ENCODE results near the gene CIDEB. TPM values are rescaled to one million over a fixed set of nuclear protein-coding genes. Genes with fewer than 3 reads are reported as not detected.

CIDEB gene
- total and polyA plus RNA-seq, 10 of the 15 experiments (the other 5 are each of a cell fraction or from before 2014, with no cell fraction given): 0.34 to 6.3 (median 3.2) TPM

GRCh38 chr14:24299255-24300191 is 8.3 kb downstream of the CIDEB start, which contains the start of the genes DHRS1 and NOP9 (continued):
- TF ChIP-seq NFXL1 (IDR thresholded peaks at IDR 0.05; ENCODE audit: borderline replicate concordance) (no peak), WRNIP1 (IDR thresholded peaks at IDR 0.05; ENCODE audit: borderline replicate concordance, low read depth, low read length) (no peak), SRF (IDR thresholded peaks at IDR 0.05; ENCODE audit: low read depth in 2 of 2, low read length in 2 of 2) (peak; percentile 25 to 90; a peak in 3 of 4 replicates), CHD2 (IDR thresholded peaks at IDR 0.05; ENCODE audit: borderline replicate concordance, low read depth, low read length) (peak; percentile 60; the same call in 1 of the 2 replicates), E2F4 (IDR thresholded peaks at IDR 0.05; ENCODE audit: low read depth, low read length) (no peak), JUND (IDR thresholded peaks at IDR 0.05; ENCODE audit: low read depth, low read length) (no peak), CEBPZ (IDR thresholded peaks at IDR 0.05; ENCODE audit: low read depth, low read length) (no peak), BCL3 (IDR thresholded peaks at IDR 0.05; ENCODE audit: borderline replicate concordance, insufficient read depth, low read depth, low read length, poor library complexity, severe bottlenecking) (no peak), TCF12 (IDR thresholded peaks at IDR 0.05; ENCODE audit: low read depth, low read length) (0 out of 2 replicates have a peak, but pooled peaks have one; percentile 34)
- TF ChIP-seq, protein P1, sequence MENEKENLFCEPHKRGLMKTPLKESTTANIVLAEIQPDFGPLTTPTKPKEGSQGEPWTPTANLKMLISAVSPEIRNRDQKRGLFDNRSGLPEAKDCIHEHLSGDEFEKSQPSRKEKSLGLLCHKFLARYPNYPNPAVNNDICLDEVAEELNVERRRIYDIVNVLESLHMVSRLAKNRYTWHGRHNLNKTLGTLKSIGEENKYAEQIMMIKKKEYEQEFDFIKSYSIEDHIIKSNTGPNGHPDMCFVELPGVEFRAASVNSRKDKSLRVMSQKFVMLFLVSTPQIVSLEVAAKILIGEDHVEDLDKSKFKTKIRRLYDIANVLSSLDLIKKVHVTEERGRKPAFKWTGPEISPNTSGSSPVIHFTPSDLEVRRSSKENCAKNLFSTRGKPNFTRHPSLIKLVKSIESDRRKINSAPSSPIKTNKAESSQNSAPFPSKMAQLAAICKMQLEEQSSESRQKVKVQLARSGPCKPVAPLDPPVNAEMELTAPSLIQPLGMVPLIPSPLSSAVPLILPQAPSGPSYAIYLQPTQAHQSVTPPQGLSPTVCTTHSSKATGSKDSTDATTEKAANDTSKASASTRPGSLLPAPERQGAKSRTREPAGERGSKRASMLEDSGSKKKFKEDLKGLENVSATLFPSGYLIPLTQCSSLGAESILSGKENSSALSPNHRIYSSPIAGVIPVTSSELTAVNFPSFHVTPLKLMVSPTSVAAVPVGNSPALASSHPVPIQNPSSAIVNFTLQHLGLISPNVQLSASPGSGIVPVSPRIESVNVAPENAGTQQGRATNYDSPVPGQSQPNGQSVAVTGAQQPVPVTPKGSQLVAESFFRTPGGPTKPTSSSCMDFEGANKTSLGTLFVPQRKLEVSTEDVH (IDR thresholded peaks at IDR 0.05; ENCODE audit: low read depth, partially characterized antibody): no peak
